HepG2 (cell line): ENCODE data around the gene GPX7. TPM values are rescaled to one million over a fixed set of nuclear protein-coding genes. Genes with fewer than 3 reads are reported as not detected.

Source experiments
- BRD4 ChIP-seq: sonication (generic); formaldehyde crosslinking; IDR thresholded peaks from 2 replicates; pipeline ENCODE4 v1.4.0; 2020; ENCODE audit warnings: missing genetic modification reagents
- HNRNPK ChIP-seq: fragments of 200-400 bp; formaldehyde crosslinking; IDR thresholded peaks from 2 replicates; pipeline ENCODE4 v1.6.1; 2018; ENCODE audit warnings: low read length, low read depth, moderate library complexity, mild to moderate bottlenecking; ENCODE audit not compliant: poor library complexity, severe bottlenecking
- MTA1 ChIP-seq: sonication (generic); formaldehyde crosslinking; IDR thresholded peaks from 2 replicates; pipeline ENCODE4 v1.4.0; 2020; ENCODE audit warnings: missing genetic modification reagents, mild to moderate bottlenecking, borderline replicate concordance
- RAD21 ChIP-seq: fragments of 450-650 bp; formaldehyde crosslinking; IDR thresholded peaks from 2 replicates; pipeline ENCODE4 v1.5.0; 2020; ENCODE audit warnings: mild to moderate bottlenecking
- RCOR2 ChIP-seq: IDR thresholded peaks from 2 replicates; pipeline ENCODE4 v1.6.1; 2016; ENCODE audit warnings: missing biosample characterization, missing genetic modification reagents
- RXRB ChIP-seq: IDR thresholded peaks from 2 replicates; pipeline ENCODE4 v1.6.1; 2016; ENCODE audit warnings: borderline replicate concordance, missing genetic modification reagents, missing compliant biosample characterization
- TCF12 ChIP-seq, 2 experiments: fragments of 450-650 bp in 1 of 2; sonication (generic) in 1 of 2; formaldehyde crosslinking in 1 of 2; IDR thresholded peaks; 2 replicates each; pipeline versions ENCODE4 v1.6.1 to v1.8.0; 2017 to 2022; ENCODE audit warnings: antibody characterized with exemption in 1 of 2, mild to moderate bottlenecking in 1 of 2, missing genetic modification reagents in 1 of 2, moderate library complexity in 1 of 2
- ZNF136 ChIP-seq: sonication (generic); formaldehyde crosslinking; IDR thresholded peaks from 2 replicates; pipeline ENCODE4 v1.8.1; 2022; ENCODE audit warnings: low read depth, mild to moderate bottlenecking, moderate library complexity, missing genetic modification reagents
- ZNF17 ChIP-seq: sonication (generic); formaldehyde crosslinking; IDR thresholded peaks from 2 replicates; pipeline ENCODE4 v1.5.0; 2020; ENCODE audit warnings: mild to moderate bottlenecking, missing genetic modification reagents
- ZNF33B ChIP-seq: sonication (generic); formaldehyde crosslinking; IDR thresholded peaks from 2 replicates; pipeline ENCODE4 v1.5.1; 2020; ENCODE audit warnings: mild to moderate bottlenecking, missing genetic modification reagents
- ZNF703 ChIP-seq: sonication (generic); formaldehyde crosslinking; IDR thresholded peaks from 2 replicates; pipeline ENCODE4 v1.5.1; 2020; ENCODE audit warnings: missing genetic modification reagents, mild to moderate bottlenecking, moderate library complexity, borderline replicate concordance
- ZSCAN9 ChIP-seq: IDR thresholded peaks from 2 replicates; pipeline ENCODE4 v1.6.1; 2016; ENCODE audit warnings: borderline replicate concordance
- polyA plus RNA-seq, 8 experiments: library from polyadenylated mRNA; depleted of rRNA in 3 of 8; stranded (reverse) in 7 of 8; unstranded in 1 of 8; fragments of >200 nt; fragmentation: Illumina TruSeq in 4 of 8; extraction: Trizol in 4 of 8; gene quantifications; 2 replicates each; pipeline versions ENCODE4 v1.2.1 to v1.2.3, GENCODE V29; 2011 to 2016; ENCODE audit warnings: low read depth in 4 of 8, missing spikeins in 1 of 8, mixed read lengths in 1 of 8; ENCODE audit not compliant: insufficient read depth in 1 of 8
- total RNA-seq, 5 experiments: library from RNA; depleted of rRNA; stranded (reverse); fragments of >200 nt; fragmentation: Illumina TruSeq; extraction: Trizol; gene quantifications; 2 replicates each; pipeline ENCODE4 v1.2.3, GENCODE V29; 2016; ENCODE audit warnings: low read depth in 1 of 5
- TF ChIP-seq, protein P1 (sequence below): sonication (generic); formaldehyde crosslinking; IDR thresholded peaks from 2 replicates; pipeline ENCODE4 v1.9.0; 2021; ENCODE audit warnings: missing genetic modification reagents, borderline replicate concordance
- TF ChIP-seq, protein P2 (sequence below): sonication (generic); formaldehyde crosslinking; IDR thresholded peaks from 2 replicates; pipeline ENCODE4 v1.9.0; 2021; ENCODE audit warnings: mild to moderate bottlenecking, missing genetic modification reagents

The GPX7 gene
- total and polyA plus RNA-seq, 2 of the 13 experiments (the other 11 are each of a cell fraction or from before 2014, with no cell fraction given) = 14.1 to 16.2 TPM

DNA sequence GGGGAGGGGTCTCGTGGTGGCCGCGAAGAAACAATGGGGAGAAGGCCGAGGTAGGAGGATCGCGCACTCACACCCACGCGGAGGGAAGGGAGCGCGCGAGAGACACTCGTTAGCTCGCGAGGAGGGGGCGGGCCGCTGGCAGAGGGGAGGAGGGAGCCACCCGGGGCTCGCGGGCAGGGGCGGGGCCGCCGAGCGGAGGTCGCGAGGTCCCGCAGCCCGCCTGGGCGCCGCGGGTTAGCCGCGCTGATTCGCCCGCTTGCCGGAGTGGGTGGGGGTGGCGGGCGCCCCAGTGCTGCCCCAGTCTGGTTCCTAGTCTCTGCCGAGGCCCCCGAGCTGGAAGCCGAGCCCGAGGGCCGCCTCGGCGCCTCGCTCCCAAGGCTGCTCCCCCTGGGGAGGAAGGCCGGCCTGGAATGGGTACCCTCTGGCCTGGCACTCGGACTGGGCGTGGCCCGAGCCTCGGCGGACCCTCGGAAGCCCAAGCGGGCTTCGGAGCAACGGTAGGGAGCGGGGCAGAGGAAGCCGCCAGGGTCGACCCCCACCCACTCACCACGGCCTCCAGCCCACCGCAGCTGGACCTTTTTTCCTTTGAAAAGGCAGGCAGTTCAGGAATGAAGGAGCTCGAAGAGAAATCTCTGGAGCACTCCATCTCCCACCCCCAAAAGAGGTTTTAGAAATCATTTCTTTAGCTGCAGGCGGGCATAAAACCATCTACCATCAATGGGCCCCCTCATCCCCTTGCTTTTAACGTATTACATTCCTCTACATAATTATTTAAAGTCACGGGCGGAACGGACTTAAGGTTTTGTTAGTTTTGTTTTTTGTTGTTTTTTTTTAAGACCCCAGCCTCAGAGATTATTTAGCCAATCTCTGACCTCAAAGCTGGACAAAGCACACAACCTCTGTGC, 48.6 kb upstream of the GPX7 start (continued):
- TF ChIP-seq ZNF17 (CRISPR knock-in tag) (no peak), HNRNPK (no peak), RXRB (0 out of 2 replicates have a peak, but pooled peaks have one; percentile 13), ZNF703 (CRISPR knock-in tag) (no peak), ZNF33B (CRISPR knock-in tag) (0 out of 2 replicates have a peak, but pooled peaks have one; percentile 70), ZSCAN9 (CRISPR knock-in tag) (peak; percentile 36; the same call in 1 of the 2 replicates), MTA1 (peak; percentile 68; the same call in 1 of the 2 replicates), BRD4 (CRISPR knock-in tag) (peak; percentile 90), RCOR2 (CRISPR knock-in tag) (no peak), ZNF136 (CRISPR knock-in tag) (no peak), RAD21 (peak; percentile 41; the same call in 1 of the 2 replicates), TCF12 (IDR thresholded peaks at IDR 0.05) (no peak), TCF12 (CRISPR knock-in tag; IDR thresholded peaks at IDR 0.05) (no peak)
- TF ChIP-seq, protein P1, sequence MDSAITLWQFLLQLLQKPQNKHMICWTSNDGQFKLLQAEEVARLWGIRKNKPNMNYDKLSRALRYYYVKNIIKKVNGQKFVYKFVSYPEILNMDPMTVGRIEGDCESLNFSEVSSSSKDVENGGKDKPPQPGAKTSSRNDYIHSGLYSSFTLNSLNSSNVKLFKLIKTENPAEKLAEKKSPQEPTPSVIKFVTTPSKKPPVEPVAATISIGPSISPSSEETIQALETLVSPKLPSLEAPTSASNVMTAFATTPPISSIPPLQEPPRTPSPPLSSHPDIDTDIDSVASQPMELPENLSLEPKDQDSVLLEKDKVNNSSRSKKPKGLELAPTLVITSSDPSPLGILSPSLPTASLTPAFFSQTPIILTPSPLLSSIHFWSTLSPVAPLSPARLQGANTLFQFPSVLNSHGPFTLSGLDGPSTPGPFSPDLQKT (CRISPR knock-in tag) = no peak
- TF ChIP-seq, protein P2, sequence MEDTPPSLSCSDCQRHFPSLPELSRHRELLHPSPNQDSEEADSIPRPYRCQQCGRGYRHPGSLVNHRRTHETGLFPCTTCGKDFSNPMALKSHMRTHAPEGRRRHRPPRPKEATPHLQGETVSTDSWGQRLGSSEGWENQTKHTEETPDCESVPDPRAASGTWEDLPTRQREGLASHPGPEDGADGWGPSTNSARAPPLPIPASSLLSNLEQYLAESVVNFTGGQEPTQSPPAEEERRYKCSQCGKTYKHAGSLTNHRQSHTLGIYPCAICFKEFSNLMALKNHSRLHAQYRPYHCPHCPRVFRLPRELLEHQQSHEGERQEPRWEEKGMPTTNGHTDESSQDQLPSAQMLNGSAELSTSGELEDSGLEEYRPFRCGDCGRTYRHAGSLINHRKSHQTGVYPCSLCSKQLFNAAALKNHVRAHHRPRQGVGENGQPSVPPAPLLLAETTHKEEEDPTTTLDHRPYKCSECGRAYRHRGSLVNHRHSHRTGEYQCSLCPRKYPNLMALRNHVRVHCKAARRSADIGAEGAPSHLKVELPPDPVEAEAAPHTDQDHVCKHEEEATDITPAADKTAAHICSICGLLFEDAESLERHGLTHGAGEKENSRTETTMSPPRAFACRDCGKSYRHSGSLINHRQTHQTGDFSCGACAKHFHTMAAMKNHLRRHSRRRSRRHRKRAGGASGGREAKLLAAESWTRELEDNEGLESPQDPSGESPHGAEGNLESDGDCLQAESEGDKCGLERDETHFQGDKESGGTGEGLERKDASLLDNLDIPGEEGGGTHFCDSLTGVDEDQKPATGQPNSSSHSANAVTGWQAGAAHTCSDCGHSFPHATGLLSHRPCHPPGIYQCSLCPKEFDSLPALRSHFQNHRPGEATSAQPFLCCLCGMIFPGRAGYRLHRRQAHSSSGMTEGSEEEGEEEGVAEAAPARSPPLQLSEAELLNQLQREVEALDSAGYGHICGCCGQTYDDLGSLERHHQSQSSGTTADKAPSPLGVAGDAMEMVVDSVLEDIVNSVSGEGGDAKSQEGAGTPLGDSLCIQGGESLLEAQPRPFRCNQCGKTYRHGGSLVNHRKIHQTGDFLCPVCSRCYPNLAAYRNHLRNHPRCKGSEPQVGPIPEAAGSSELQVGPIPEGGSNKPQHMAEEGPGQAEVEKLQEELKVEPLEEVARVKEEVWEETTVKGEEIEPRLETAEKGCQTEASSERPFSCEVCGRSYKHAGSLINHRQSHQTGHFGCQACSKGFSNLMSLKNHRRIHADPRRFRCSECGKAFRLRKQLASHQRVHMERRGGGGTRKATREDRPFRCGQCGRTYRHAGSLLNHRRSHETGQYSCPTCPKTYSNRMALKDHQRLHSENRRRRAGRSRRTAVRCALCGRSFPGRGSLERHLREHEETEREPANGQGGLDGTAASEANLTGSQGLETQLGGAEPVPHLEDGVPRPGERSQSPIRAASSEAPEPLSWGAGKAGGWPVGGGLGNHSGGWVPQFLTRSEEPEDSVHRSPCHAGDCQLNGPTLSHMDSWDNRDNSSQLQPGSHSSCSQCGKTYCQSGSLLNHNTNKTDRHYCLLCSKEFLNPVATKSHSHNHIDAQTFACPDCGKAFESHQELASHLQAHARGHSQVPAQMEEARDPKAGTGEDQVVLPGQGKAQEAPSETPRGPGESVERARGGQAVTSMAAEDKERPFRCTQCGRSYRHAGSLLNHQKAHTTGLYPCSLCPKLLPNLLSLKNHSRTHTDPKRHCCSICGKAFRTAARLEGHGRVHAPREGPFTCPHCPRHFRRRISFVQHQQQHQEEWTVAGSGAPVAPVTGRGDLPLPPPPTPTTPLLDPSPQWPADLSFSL (CRISPR knock-in tag) = no peak; the same call in 1 of the 2 replicates
